HG02623 (cell line): Measurements from ENCODE around the gene SCIMP.
"Not testable (repeated sequence)": the region's sequence is repeated elsewhere in the genome, so short reads cannot be mapped to it uniquely, and the experiment has no call there.

Experiments used
- ATAC-seq: cut with Tn5 transposase; IDR thresholded peaks from one replicate; pipeline ENCODE4 v1.9.1; 2021; ENCODE audit warnings: moderate library complexity; ENCODE audit not compliant: unreplicated experiment

SCIMP gene

GRCh38 chr17:5238333-5238732, 3.7 kb upstream of the SCIMP start:
- no peak for ATAC-seq

- no peak for ATAC-seq
Observed at GRCh38 chr17:5237541-5238016, 2.9 kb upstream of the SCIMP start.

- no peak for ATAC-seq
Observed at GRCh38 chr17:5236938-5237540, 2.4 kb upstream of the SCIMP start.

- not testable (repeated sequence) for ATAC-seq
Observed at GRCh38 chr17:5233492-5233891, 1.2 kb downstream of the SCIMP start.

- ATAC-seq = no peak
Observed at GRCh38 chr17:5226940-5227878, 7.5 kb downstream of the SCIMP start.

GRCh38 chr17:5225668-5226457, 8.8 kb downstream of the SCIMP start:
- ATAC-seq = no peak

- not testable (repeated sequence) for ATAC-seq
Observed at GRCh38 chr17:5221912-5222311, 12.7 kb downstream of the SCIMP start.

- ATAC-seq = no peak
Observed at GRCh38 chr17:5220074-5220473, 14.6 kb downstream of the SCIMP start.

- ATAC-seq = no peak
Observed at GRCh38 chr17:5219536-5219935, 15.1 kb downstream of the SCIMP start.

- not testable (repeated sequence) for ATAC-seq
Observed at GRCh38 chr17:5217562-5217961, 17.1 kb downstream of the SCIMP start.

- no peak for ATAC-seq
Observed at GRCh38 chr17:5211458-5211857, 23.2 kb downstream of the SCIMP start.

- ATAC-seq = peak; percentile 50
Observed at GRCh38 chr17:5210614-5211252, 23.9 kb downstream of the SCIMP start.

- no peak for ATAC-seq
Observed at GRCh38 chr17:5210091-5210490, 24.6 kb downstream of the SCIMP start.

- no peak for ATAC-seq
Observed at GRCh38 chr17:5209396-5209795, 25.3 kb downstream of the SCIMP start.

- ATAC-seq = no peak
Observed at GRCh38 chr17:5203908-5204294, 30.8 kb downstream of the SCIMP start.

- ATAC-seq = no peak
Observed at GRCh38 chr17:5203178-5203907, 31.3 kb downstream of the SCIMP start.

GRCh38 chr17:5201011-5201410, 33.6 kb downstream of the SCIMP start:
- ATAC-seq = no peak

GRCh38 chr17:5200360-5200759, 34.3 kb downstream of the SCIMP start:
- no peak for ATAC-seq

- no peak for ATAC-seq
Observed at GRCh38 chr17:5198472-5198871, 36.2 kb downstream of the SCIMP start.

GRCh38 chr17:5194346-5194745, 40.3 kb downstream of the SCIMP start:
- no peak for ATAC-seq
